Panc1 (cell line): ENCODE measurements around the gene ANP32B.

ENCODE experiments used
- CTCF ChIP-seq: fragments of 450-650 bp; IDR thresholded peaks from 2 replicates; pipeline ENCODE4 v1.5.1; 2017; ENCODE audit warnings: mild to moderate bottlenecking
- TCF7L2 ChIP-seq: IDR thresholded peaks from 2 replicates; pipeline ENCODE4 v1.6.1; 2011; ENCODE audit warnings: mild to moderate bottlenecking, low read depth, low read length, inconsistent platforms

DNA sequence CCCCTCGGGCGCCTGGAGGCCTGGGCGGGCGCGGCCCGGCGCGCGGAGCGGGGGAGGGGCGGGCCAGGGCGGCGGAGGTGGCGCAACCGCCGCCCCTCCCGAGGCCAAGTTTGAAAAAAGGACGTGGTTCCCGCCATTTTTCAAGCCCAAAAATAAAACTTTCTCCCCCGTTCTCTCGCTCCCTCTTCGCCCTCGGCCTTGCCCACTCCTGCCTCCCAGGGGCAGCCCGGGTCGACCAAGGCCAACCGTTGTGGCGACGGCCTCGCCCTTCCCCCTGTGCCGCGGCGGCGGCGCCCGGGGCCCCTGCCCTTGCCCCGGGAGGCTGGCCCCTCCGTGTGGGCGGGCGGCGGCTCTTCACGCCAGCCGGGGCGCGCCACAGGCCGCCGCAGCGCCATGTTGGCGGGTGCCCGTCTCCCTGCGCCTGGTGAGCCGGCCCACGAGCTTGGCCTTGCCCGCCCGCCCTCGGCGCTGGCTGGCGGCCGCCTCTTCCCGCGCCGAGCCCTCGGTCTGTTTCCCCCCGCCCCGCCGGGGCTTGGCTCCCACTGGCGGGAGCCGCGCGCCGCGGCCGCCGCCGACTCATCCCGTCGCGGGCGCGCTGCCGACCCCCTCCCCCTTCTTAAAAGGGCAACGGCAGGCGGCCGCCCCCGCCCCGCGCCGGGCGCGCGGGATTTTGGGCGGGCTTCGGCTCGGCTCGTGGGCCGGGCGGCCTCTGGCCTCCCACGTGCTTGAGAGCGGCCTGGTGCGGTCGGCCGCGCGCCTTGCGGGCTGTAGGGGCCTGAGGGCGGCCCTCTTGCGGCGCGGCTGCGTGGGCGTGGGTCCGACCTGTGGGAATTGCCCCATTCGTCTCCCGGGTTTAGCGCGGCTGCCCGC is 1.3 kb downstream of the ANP32B start:
- TF ChIP-seq CTCF = no peak
- no peak for TF ChIP-seq TCF7L2
